Stimulated activated CD8-positive, alpha-beta memory T cell treated with anti-CD3 and anti-CD28 coated beads, Interleukin-2, amount 100 ng/mL, for 48 hours (primary cell): ENCODE data around the gene DIAPH1.

ENCODE experiments used
- DNase-seq, 2 donors: peaks; one replicate each; pipeline ENCODE4 v3.0.0-alpha.2; 2020; ENCODE audit warnings: low read depth in 2 of 2

Gene DIAPH1

DNA sequence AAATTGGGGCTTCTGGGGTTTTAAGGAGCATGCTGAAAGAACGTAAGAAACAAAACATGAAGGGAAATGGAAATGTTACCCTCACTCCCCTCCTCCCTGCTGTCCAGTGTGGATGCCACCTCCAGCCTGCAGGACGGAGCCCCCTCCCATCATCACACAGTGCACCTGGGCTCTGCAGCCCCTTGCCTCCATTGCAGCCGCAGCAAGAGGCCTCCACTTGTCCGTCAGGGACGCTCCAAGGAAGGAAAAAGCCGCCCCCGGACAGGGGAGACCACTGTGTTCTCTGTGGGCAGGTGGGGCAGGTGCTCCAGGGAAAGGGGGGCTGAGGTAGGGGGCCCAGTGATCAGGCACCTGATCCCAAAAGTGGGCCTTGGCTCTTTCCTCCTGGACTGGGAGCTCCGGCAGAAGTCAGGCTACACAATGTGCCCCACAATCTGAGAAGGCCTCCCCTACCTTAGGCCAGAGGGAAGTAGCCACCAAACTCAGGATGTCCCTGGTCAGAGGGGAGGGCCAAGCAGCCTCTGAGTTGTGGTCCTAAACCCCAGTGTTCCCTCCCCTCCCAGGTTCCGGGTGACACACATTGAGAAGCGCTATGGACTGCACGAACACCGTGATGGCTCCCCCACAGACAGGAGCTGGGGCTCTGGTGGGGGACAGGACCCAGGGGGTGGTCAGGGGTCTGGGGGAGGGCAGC lies 20.7 kb upstream of the DIAPH1 start:
- no peak for DNase-seq

DNA sequence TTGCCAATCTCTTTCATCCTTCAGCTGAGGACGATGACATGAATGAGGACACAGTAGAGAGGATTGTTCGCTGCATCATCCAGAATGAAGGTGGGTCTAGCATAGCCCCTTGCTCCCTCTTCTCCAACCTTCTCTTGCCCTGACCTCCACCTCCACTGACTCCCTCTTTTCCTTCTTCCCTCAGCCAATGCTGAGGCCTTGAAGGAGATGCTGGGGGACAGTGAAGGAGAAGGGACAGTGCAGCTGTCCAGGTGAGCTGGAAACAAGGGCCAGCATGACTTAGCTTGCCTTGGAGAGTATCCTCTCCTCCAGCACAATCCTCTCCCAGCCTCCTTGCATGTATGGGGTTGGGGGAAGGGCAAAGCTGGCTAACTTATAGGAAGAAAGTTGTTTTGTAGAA lies 20.0 kb upstream of the DIAPH1 start:
- no peak for DNase-seq

DNA sequence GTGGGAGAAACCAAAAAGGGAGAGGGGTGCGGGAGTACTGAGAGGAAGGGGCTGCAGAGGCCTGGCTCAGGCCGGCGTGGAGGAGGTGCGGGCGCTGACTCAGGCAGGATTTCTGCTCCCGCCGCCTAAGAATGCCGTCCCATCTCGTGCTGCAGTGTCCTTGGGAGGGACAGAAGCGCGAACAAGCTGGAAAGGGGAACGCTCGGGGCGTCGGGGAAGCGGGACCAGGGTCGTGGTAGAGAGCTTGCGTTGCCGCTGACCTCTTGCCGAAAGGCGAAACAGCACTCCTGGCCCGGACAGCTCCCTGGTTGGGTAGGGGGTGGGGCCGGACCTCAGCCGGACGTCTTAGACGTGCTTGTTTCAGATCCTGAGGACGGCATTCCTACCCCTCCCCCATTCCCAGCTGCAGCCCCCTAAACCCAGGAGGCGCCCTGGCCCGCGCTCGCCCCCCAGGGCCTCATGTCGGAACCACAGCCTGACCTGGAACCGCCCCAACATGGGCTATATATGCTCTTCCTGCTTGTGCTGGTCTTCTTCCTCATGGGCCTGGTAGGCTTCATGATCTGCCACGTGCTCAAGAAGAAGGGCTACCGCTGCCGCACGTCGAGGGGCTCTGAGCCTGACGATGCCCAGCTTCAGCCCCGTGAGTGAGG lies 19.1 kb upstream of the DIAPH1 start:
- peak; percentile 38 to 50 for DNase-seq

DNA sequence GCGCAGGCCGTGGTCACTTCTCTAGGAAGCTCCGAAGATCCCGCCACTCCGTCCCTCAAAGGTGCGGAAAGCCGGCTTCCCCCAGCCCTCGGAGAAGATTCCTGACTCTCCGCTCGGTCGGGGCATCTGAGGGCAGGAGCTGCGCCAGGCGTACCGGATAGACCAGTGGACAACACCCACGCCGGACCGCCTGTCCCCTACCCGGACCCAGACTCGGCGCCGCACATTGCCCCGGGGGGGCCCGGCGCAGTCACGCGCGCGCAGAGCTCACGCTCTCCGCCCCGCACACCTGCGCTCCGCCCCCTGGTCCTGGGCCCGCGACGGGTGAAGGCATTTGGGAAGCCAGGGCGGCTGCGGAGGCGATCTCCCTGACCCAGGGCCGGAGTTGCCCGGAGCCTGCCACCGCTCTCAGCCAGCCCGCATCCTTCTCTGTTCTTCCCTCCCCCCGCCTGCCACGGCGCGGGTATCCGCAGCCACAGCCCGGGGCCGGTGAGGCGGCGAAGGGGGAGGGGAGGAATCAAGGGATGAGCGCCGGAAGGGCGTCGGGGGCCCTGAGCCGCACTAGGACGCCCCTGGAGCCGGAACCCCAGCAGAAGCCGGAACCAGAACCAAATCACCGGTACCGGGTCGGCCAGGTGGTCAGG lies 18.4 kb upstream of the DIAPH1 start:
- DNase-seq: peak; percentile 30 to 42

DNA sequence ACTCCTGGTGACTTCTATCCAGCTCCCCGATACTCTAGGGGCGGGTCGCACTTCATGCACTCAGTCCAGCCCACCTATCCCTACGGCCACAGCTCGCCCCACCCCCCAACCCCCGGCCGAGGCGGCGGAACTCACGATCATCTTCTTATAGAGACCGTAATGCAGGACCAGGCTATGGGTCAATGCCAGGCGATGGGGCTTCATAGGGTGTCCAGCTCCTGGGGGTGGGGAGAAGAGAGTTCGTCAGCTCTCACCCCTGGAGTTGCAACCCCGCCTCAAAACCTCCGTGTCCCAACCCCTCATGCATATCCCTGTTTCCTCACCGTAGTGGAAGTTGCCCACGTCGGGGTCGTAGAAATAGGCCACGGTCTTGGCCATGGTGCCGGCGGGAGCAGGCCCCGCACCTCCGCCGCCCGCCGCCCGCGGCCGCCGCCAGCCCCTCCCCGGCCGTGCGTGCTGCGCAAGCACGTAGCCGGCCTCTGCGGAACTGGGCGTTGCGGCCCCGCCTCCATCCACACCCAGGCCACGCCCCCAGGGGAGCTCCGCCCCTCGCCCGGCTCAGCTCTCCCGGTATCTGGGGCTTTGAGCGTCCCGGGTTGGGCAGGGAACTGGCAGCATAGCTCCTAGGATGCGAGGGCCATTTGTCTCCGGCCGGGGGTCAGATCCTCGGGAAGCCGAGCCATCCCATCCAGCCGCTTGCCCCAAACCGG lies 17.8 kb upstream of the DIAPH1 start, which contains the start of the genes HDAC3 and RELL2:
Gene HDAC3, minus strand, starts transcription at position 437 of the 710 bp plus-strand sequence. Its CDS starts 59 bp downstream, at position 378.
Gene RELL2, plus strand, starts transcription at position 585 of the 710 bp plus-strand sequence. CDS start 1,229 bp downstream, outside the sequence.
- DNase-seq: peak; percentile 90 to 92

DNA sequence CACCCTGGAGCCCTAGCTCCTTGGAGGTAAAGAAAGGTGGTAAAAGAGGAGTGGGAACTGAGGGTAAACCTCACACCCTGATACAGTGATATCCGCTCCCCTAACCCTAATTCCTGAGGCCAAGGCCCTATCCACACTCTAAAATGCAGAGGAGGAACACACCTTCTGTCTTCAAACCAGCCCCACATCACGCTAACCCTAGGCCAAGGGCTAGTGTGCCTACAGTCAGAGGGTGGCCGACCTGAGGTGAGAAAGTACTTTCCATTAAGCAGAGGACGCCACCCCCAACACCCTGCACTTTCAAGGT lies 17.3 kb upstream of the DIAPH1 start:
- DNase-seq: no peak

DNA sequence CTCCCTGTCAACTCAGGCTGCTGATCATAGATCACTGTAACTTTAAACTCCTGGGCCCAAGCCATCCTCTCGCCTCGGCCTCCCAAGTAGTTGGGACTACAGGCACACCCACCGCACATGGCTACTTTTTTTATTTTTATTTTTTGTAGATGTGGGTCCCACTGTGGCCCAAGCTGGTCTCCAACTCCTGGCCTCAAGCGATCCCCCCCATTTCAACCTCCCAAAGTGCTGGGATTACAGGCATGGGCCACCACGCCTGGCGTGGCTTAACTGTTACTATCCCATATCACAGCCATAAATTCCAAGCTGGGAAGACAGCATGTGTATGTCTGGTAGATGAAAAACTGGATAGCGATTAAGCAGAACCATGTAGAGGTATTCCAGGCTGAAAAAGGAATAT lies 16.8 kb upstream of the DIAPH1 start:
- no peak for DNase-seq

DNA sequence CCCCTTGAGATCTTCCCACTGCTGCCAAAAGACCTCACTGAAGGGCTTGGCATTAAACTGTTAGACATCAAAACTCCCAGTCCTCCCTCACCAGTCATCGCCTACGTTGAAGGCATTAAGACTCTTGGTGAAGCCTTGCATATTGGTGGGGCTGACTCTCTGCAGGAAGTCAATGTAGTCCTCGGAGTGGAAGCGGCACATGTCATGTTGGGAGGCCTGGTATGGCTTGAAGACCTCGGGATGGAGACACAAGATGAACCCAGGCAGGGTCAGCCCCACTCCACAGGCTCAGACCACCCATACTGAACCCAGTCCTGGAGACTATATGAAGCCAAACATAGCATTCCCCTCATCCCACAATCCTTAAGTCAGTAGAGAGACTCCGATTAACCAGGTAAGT lies 15.9 kb upstream of the DIAPH1 start:
- no peak for DNase-seq

DNA sequence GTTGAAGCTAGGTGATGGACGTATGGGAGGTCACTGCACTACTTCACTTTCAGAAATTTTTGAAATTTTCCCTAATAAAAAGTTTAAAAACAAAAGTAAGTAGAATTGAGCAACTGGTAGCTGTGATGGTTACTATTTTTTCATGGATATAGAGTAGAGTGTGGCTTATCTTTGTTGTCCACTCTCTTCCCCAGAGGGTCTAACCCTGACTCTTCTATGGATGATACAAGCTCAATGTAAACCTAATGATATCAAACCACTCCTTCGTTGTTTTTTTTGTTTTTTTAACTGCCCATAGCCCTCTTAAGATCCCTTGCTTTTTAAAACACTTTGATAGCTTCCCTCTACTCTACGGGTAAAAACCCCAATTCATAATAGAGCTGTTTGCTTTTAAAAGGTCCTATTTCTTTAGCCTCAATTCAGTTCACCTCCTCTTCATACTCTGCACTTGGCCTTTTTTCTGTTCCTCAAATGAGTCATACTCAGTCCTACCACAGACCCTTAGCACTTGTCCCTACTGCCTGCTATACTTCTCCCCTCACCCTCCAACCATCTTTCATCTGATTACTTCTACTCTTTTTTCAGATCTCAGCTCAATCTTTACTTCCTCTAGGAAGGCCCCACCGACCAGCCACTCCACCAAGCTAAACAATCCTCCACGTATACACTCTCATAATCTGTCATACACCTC lies 15.2 kb upstream of the DIAPH1 start:
- no peak for DNase-seq

DNA sequence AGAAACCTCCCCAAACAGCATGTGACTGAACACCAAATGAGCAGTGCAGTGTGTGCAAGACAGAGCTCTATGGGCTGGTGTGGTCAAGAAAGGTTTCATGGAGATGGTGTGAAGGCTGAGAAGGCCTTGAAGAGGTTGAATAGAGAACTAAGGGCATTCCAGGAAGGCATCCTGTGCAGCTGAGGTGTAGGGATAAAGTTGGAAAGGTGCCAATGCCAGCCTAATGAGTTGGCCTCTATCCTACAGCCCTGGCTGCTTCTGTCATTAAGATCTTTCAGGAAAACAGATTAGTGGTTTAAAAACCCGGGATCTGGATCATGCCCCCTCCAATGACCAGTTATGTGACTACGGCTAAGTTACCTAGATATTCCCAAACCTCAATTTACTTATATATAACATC lies 13.8 kb upstream of the DIAPH1 start:
- no peak for DNase-seq

DNA sequence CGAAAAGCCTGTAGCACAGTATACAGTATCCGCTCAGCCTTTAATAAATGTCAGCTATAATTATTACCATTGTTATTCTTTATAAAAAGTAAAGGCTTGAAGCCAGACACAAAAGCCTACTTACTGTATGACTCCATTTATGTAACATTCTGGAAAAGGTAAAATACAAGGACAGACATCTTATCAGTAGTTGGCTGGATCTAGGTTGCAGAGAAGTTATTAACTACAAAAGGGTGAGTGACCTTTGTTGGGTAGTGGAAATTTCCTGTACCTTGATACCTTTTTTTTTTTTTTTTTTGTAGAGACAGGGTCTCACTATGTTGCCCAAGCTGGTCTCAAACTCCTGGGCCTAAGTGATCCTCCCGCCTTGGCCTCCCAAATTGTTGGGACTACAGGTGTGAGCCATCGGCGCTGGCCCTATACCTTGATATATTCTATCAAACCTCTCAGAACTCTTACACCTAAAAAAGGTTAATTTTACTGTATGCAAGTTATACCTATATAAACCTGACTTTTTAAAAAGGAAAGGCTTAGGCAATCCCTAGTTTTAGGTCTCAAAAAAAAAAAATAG lies 11.9 kb upstream of the DIAPH1 start:
- DNase-seq: no peak

DNA sequence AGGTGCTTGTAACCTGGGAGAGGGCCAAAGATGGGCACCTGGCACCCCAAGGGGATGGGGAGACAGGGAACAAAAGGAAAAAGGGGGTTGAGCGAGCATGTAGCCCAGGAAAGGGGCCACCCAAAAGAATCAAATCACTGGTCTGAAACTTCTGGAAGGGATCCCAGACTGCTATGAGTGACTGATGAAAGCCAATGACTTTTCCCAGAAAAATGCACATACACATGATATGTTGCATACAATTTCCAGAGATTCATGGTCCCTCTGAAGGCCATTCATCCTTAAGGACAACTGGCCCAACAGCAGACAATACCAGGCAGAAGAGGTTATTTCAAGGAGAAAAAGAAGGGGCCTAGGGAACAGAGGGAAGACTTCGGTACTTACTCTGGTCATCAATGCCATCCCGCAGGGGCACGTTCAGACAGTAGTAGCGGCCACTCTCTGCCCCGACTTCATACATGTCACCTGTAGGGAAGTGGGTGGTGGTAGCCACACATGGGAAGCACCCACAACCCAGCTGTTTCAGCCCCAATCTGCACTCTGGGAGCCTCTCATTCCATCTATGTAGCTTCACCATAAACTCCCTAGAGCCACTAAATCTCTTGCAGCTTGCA lies 9.5 kb upstream of the DIAPH1 start:
- no peak for DNase-seq

DNA sequence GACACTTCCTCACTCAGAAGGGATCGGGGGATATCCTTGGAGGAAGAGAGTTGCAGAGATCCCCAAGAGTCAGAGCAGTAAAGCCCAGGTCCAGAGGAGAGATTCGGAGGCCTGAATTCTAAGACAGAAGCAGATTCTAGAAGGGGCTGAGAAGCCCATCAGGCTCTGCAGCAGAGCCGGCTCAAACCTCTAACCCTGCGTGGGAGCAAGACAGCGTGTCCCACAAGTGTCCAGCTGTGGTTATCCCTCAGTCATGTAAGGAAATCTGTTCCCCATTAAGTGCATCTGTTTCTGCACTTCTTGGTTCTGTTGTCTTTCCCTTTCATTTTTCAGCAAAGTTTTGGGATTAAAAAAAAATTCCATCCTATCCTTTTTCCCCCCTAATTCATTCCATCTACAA lies 4.8 kb upstream of the DIAPH1 start:
- DNase-seq: no peak

DNA sequence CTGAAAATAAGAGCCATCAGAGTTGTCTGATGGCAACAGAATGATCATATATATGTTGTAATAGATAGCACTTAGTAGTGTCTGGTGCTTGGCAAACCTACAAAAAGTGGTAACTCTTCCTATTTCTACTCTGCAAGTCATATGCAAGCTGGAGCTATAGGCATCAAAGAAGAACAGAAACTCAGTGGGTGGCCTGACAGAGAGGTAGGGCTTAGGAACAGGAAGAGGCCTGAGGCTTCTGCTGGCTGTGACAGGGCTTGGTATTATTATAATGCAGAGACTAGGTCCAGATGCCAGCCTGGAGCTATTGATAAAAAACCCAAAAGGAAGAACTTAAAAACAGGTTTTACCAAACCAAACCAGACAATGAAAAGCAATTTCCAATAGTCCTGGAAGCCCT lies 4.4 kb upstream of the DIAPH1 start:
- DNase-seq: no peak

DNA sequence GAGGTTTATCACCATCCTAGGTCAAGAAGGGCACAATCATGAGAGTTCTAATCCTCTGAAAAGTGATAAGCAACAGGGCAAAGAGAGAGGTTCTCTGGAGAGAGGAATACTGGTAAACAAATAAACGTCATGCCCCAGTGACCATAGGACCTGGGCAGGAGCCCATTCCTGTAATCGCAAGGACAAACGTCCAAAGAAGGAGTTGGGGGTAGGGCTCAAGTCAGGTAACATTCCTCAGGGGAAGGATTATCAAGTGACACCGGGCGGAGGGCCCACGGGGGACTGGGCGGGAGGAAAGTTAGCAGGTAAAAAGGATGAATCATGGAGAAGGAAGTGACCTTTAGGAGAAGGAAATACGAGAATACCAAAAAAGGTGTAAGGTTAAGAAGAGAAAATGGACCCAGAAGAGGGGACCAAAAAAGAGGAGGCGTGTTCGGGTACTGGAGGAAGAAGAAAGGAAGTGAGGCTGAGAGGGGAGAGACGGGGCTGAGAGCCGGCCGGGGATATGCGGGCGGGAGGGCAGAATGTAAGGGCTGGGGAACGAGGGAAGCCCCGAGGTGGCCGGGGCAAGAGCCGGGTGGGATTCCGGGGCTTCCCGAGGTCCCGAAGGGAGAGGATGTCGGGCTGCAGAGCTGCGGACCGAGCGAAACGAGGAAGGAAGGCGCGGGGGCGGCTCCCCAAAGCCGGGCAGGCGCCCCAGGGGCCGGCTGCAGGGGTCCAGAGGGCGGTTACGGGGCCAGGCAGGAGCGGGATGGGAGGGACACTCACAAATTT lies 583 bp downstream of the DIAPH1 start:
- peak; percentile 30 to 60 for DNase-seq

DNA sequence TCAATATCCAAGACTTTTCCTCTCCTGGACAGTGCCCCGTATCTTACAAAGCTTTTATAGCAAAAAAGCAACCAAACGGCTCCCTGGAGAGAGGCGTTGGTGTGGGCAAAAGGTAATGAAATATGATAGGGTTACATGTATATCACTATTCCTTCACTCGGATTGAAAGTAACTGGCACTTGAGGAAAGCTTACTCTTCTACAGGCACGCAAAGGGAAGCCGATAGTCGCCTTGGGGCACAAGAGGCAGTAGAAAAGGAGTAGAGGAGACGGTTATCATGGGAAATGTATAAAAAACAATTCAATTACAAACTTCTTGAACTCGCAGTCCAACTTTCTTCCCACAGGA lies 1.1 kb downstream of the DIAPH1 start:
- DNase-seq: no peak

DNA sequence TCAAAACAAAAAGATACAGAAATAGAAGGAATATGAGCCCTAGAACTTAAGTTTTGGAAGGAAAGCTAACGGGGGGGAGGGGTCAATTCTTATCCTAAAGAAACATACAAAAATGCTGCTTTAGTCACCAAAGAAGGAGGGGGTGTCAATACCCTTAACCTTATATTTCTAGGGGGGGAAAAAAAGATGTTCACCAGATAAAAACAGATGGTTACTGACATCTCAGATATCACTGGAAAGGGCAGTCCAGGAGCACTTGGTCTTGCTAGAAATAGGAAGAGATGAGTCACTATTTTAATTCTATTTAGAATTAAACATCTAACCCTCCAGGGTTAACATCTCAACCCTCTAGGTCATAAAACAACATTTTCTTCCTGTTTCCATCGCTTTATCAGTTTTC lies 1.7 kb downstream of the DIAPH1 start:
- DNase-seq: no peak

DNA sequence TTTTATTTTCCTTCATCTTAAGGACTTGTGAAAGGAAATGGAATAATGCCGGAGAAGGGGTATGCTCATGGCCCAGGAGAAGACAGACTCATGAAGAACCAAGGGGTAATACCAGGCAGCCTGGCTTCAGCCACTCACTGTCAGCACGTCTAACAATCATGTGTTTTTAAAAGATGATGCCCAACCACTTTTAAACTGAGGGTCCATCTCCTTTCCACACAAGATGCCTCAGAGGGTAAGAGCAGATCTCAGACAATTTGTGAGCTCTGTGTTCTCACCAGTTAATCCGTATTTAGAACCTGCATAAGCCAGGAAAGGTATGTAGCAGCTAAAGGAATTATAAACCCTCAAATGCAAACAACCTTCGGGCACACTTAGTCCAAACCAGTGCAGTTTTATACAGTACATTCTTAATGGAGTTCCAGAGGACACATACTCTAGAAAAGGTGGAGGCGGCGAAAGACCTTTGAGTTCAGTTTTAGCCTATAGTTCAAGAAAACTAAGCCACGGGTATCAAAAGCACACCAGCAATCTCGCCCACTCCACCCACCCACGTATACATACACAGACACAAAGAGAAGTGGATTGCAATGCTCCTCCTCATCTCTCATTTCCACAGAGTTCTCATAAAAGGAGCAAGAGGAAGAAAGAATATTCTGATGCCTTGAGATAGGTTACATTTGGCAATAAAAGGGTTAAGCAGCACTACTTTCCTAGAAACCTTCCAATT lies 2.6 kb downstream of the DIAPH1 start:
- DNase-seq: no peak

DNA sequence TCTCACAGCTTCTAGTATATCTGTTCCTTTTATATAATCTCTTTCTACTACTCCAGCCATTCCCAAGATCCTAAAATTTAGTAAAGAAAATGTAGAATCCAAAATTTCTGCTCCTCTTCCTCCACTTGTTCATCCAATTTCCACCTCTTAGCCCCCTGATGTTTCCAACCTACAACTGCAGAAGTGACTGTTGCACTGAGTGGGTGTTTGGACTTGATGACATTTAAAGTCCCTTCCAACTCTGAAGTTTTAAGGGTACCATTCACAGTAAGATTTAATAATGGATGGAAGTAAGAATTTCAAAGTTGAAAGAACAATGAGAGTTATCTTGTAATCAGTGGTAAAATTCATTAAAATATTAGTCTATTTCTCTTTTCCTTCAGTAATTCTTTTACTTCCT lies 5.5 kb downstream of the DIAPH1 start:
- no peak for DNase-seq

DNA sequence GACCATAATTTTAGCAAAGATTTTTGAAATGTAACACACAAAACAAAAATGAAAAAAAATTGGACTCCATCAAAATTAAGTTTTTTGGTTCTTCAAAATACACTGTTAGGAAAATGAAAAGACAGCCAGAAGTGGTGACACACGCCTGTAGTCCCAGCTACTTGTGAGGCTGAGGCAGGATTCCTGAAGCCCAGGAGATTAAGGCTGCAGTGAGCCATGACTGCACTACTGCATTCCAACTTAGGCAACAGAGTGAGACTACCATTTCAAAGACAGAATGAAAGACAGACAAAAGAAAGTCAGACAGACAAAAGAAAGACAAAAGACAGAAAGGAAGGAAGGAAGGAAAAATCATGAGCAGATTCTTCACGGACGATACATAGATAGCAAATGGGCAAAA lies 7.5 kb downstream of the DIAPH1 start:
- no peak for DNase-seq
